ENCODE measurements around the gene HS3ST6.
"Not testable (repeated sequence)": the region's sequence is repeated elsewhere in the genome, so short reads cannot be mapped to it uniquely, and the experiment has no call there.

HS3ST6 gene
- total RNA-seq = 0 reads per million in 2 experiments

- DNase-seq (ENCODE audit: low read depth) = no peak
These were observed at the start of gene HS3ST6 for GRCh38 chr16:1918351-1919326. HS3ST6 (minus strand) TSS chr16:1918415; CDS start chr16:1918323, 92 bp downstream.

GRCh38 chr16:1966460-1966859 lies 48.2 kb upstream of the HS3ST6 start, which contains the start of gene RNF151:
RNF151 (plus strand) TSS chr16:1966856; CDS start chr16:1966882, 26 bp downstream.
- DNase-seq (ENCODE audit: low read depth) = no peak

- DNase-seq (ENCODE audit: low read depth) = no peak
These were observed 47.3 kb upstream of the HS3ST6 start for GRCh38 chr16:1965396-1966001.

- DNase-seq (ENCODE audit: low read depth) = peak; percentile 99
These were observed 46.5 kb upstream of the HS3ST6 start, which contains the start of gene RPS2 for GRCh38 chr16:1964506-1965395. RPS2 (minus strand) TSS chr16:1964826; CDS start chr16:1964625, 201 bp downstream.

GRCh38 chr16:1963806-1964505 lies 45.7 kb upstream of the HS3ST6 start:
- no peak for DNase-seq (ENCODE audit: low read depth)

GRCh38 chr16:1962161-1963153 lies 44.2 kb upstream of the HS3ST6 start:
- not testable (repeated sequence) for DNase-seq (ENCODE audit: low read depth)

GRCh38 chr16:1961651-1962067 lies 43.4 kb upstream of the HS3ST6 start:
- DNase-seq (ENCODE audit: low read depth) = no peak

GRCh38 chr16:1960665-1961630 lies 42.7 kb upstream of the HS3ST6 start:
- DNase-seq (ENCODE audit: low read depth) = no peak

GRCh38 chr16:1959269-1960039 lies 41.2 kb upstream of the HS3ST6 start, which contains the start of gene NDUFB10:
NDUFB10 (plus strand) TSS chr16:1959538; CDS start chr16:1959625, 87 bp downstream.
- DNase-seq (ENCODE audit: low read depth) = peak; percentile 82

- no peak for DNase-seq (ENCODE audit: low read depth)
These were observed 40.6 kb upstream of the HS3ST6 start for GRCh38 chr16:1958715-1959268.

- not testable (repeated sequence) for DNase-seq (ENCODE audit: low read depth)
These were observed 39.9 kb upstream of the HS3ST6 start for GRCh38 chr16:1958143-1958491.

- DNase-seq (ENCODE audit: low read depth) = not testable (repeated sequence)
These were observed 39.4 kb upstream of the HS3ST6 start for GRCh38 chr16:1957434-1958142.

GRCh38 chr16:1953734-1954133 lies 35.5 kb upstream of the HS3ST6 start:
- no peak for DNase-seq (ENCODE audit: low read depth)

GRCh38 chr16:1950559-1950958 lies 32.3 kb upstream of the HS3ST6 start:
- DNase-seq (ENCODE audit: low read depth) = no peak

- no peak for DNase-seq (ENCODE audit: low read depth)
These were observed 31.8 kb upstream of the HS3ST6 start for GRCh38 chr16:1950047-1950446.

GRCh38 chr16:1949507-1949906 lies 31.3 kb upstream of the HS3ST6 start:
- no peak for DNase-seq (ENCODE audit: low read depth)

- DNase-seq (ENCODE audit: low read depth) = no peak
These were observed 29.1 kb upstream of the HS3ST6 start for GRCh38 chr16:1947369-1947670.
